ENCODE data around the gene SIGLEC12.

SIGLEC12 gene

DNA sequence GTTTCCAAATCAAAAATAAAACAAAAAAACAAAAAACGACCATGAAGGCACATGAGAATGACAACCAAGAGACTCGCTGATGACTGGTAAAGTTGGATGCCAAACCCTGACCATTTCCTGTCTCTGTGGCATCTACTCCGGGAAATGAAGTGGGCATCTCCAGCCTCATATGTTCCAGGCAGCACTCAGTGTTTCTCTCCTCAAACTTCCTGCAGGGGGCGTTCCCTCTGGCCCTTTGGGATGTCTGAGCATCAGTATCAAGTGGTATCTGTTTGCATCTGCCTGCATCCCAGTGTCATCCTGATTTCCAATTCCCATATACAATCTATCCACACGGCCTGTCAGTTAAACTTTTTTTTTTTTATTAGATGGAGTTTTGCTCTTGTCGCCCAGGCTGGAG is 9.8 kb upstream of the SIGLEC12 start:
- Histone ChIP-seq H3K27me3 (ENCODE audit: control insufficient read depth in 1 of 2, insufficient read depth in 1 of 2, low read length in 2 of 2) (peaks cover 0 to 24% of the 10 kb centered on the region in 2 experiments), H3K14ac (ENCODE audit: low read length in 2 of 2) (no peak overlapping the region), H3K4ac (ENCODE audit: low read depth in 1 of 2, low read length in 2 of 2) (no peak overlapping the region), H2BK120ac (ENCODE audit: low read depth, low read length) (no peak overlapping the region), H4K8ac (ENCODE audit: low read length) (no peak overlapping the region), H2BK5ac (ENCODE audit: low read depth, low read length, poor library complexity, severe bottlenecking) (no peak overlapping the region), H2AK5ac (ENCODE audit: low read length, severe bottlenecking) (no peak overlapping the region), H3K79me1 (replicated peaks; ENCODE audit: low read length, poor library complexity, severe bottlenecking) (no peaks in the 10 kb centered on the region), H3K4me1 (ENCODE audit: control insufficient read depth, insufficient read depth, low read depth, low read length) (no peaks in the 10 kb centered on the region), H3K36me3 (ENCODE audit: control insufficient read depth in 1 of 2, insufficient read depth in 2 of 2, low read depth in 1 of 2, low read length in 2 of 2) (no peaks in the 10 kb centered on the region), H3K27ac (ENCODE audit: low read length, poor library complexity, severe bottlenecking) (no peak overlapping the region), H3K4me2 (ENCODE audit: low read length, poor library complexity, severe bottlenecking) (no peak overlapping the region), H2BK12ac (ENCODE audit: low read length in 2 of 2) (no peak overlapping the region), H3K18ac (ENCODE audit: low read depth in 1 of 2, low read length in 2 of 2) (no peak overlapping the region), H3K23ac (ENCODE audit: low read length in 2 of 2) (no peak overlapping the region), H3K4me3 (ENCODE audit: insufficient read depth in 1 of 2, low read depth in 1 of 2, low read length in 2 of 2) (no peak overlapping the region), H2BK15ac (ENCODE audit: low read depth, poor library complexity, severe bottlenecking) (no peak overlapping the region), H3K9me3 (ENCODE audit: control insufficient read depth, low read length) (no peaks in the 10 kb centered on the region), H2AFZ (ENCODE audit: low read depth, low read length) (no peak overlapping the region), H4K91ac (ENCODE audit: low read length) (no peak overlapping the region), H3K9ac (ENCODE audit: low read length) (no peak overlapping the region)
- DNase-seq = no peak
- 34% methylated on average over 5 of the region's 6 CpGs for WGBS

DNA sequence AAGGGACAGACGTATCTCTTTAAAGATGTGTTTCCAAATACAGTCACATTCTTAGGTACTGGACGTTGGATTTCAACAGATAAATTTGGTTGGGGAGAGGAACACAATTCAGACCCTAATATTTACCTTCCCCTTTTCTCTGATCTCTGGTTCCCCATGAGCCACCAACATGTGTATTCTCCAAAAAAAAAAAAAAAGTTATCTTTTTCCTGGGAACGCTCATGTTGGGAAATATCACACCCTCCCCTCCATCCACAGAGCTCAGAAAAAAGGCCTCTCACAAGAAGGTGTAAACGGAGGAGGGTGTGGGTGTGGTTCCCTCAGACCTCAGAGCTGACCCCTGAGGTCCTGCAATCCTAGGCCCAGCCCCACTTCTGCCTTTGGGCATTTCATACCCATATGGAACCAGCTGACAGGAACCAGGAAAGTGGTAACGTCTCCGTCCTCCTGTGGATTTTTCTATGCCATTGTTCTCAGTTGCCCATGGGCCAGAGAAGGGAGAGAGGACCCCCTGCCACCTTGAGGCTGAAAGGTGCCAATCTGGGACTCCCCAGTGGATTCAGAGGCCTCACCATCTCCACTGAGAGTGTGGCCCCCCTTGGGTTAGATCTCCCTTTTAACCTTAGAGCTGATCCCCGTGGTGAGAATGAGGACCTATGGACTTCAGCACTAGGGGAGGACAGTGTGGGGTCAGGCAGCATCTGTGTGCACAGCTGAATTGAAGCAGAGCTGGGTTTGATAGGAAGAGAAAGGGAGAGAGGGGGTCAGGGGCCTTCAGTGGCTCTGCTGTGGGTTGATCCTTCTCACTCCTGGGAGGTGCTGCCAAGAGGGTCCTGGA is 8.4 kb upstream of the SIGLEC12 start:
- DNase-seq = no peak
- Histone ChIP-seq H3K23ac (ENCODE audit: low read length in 2 of 2) (no peak overlapping the region), H2BK5ac (ENCODE audit: low read depth, low read length, poor library complexity, severe bottlenecking) (no peak overlapping the region), H3K4me2 (ENCODE audit: low read length, poor library complexity, severe bottlenecking) (no peak overlapping the region), H3K4me1 (ENCODE audit: control insufficient read depth, insufficient read depth, low read depth, low read length) (no peaks in the 10 kb centered on the region), H4K91ac (ENCODE audit: low read length) (no peak overlapping the region), H3K79me1 (replicated peaks; ENCODE audit: low read length, poor library complexity, severe bottlenecking) (no peaks in the 10 kb centered on the region), H3K18ac (ENCODE audit: low read depth in 1 of 2, low read length in 2 of 2) (no peak overlapping the region), H4K8ac (ENCODE audit: low read length) (no peak overlapping the region), H2AK5ac (ENCODE audit: low read length, severe bottlenecking) (no peak overlapping the region), H3K14ac (ENCODE audit: low read length in 2 of 2) (no peak overlapping the region), H3K9me3 (ENCODE audit: control insufficient read depth, low read length) (no peaks in the 10 kb centered on the region), H3K4me3 (ENCODE audit: insufficient read depth in 1 of 2, low read depth in 1 of 2, low read length in 2 of 2) (no peak overlapping the region), H3K4ac (ENCODE audit: low read depth in 1 of 2, low read length in 2 of 2) (no peak overlapping the region), H2AFZ (ENCODE audit: low read depth, low read length) (no peak overlapping the region), H2BK120ac (ENCODE audit: low read depth, low read length) (no peak overlapping the region), H3K27me3 (ENCODE audit: control insufficient read depth in 1 of 2, insufficient read depth in 1 of 2, low read length in 2 of 2) (peaks cover 0 to 29% of the 10 kb centered on the region in 2 experiments), H2BK12ac (ENCODE audit: low read length in 2 of 2) (no peak overlapping the region), H3K36me3 (ENCODE audit: control insufficient read depth in 1 of 2, insufficient read depth in 2 of 2, low read depth in 1 of 2, low read length in 2 of 2) (no peaks in the 10 kb centered on the region), H3K9ac (ENCODE audit: low read length) (no peak overlapping the region), H2BK15ac (ENCODE audit: low read depth, poor library complexity, severe bottlenecking) (no peak overlapping the region), H3K27ac (ENCODE audit: low read length, poor library complexity, severe bottlenecking) (no peak overlapping the region)
- 59% methylated on average over 6 of the region's 7 CpGs for WGBS

DNA sequence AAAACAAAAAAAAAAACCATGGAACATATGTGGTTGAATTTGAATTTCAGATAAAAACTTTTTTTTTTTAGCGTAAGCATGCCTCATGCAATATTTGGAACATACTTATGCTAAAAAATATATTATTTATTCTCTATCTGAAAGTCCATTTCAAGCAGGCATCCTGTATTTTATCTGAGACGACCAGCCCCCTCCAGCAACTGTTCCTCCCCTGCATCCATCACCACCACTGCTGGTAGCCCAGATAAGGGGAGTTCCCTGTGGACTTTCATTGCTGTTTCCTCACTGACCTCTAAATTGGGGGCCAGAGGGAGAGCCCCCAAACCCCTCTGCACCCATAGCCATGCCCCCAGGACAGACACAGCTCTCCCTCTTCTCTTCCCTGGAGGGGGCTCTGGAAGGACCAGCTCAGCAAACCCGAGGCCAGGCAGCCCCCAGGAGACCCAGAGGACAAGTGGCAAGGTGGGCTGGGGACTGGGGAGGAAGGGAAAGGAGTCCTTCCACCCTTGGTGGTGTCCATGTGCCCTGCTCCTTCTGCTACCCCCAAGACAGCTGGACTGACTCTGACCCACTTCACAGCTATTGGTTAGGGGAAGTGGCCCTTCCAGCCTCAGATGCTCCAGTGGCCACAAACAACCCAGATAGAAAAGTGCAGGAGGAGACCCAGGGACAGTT is 6.6 kb upstream of the SIGLEC12 start:
- H2BK15ac ChIP-seq (ENCODE audit: low read depth, poor library complexity, severe bottlenecking) = no peak overlapping the region
- no peak overlapping the region for H3K27ac ChIP-seq (ENCODE audit: low read length, poor library complexity, severe bottlenecking)
- no peaks in the 10 kb centered on the region for H3K9me3 ChIP-seq (ENCODE audit: control insufficient read depth, low read length)
- no peak overlapping the region for H2BK120ac ChIP-seq (ENCODE audit: low read depth, low read length)
- H3K79me1 ChIP-seq (replicated peaks; ENCODE audit: low read length, poor library complexity, severe bottlenecking) = no peaks in the 10 kb centered on the region
- no peak overlapping the region for H2BK5ac ChIP-seq (ENCODE audit: low read depth, low read length, poor library complexity, severe bottlenecking)
- no peak overlapping the region for H3K4me2 ChIP-seq (ENCODE audit: low read length, poor library complexity, severe bottlenecking)
- no peak overlapping the region for H3K4me3 ChIP-seq (ENCODE audit: insufficient read depth in 1 of 2, low read depth in 1 of 2, low read length in 2 of 2)
- 27% methylated on average over 1 of the region's 3 CpGs for WGBS
- H3K9ac ChIP-seq (ENCODE audit: low read length) = no peak overlapping the region
- no peak overlapping the region for H2AFZ ChIP-seq (ENCODE audit: low read depth, low read length)
- no peak overlapping the region for H3K18ac ChIP-seq (ENCODE audit: low read depth in 1 of 2, low read length in 2 of 2)
- no peak overlapping the region for H4K8ac ChIP-seq (ENCODE audit: low read length)
- no peaks in the 10 kb centered on the region for H3K36me3 ChIP-seq (ENCODE audit: control insufficient read depth in 1 of 2, insufficient read depth in 2 of 2, low read depth in 1 of 2, low read length in 2 of 2)
- H3K23ac ChIP-seq (ENCODE audit: low read length in 2 of 2) = no peak overlapping the region
- H3K4me1 ChIP-seq (ENCODE audit: control insufficient read depth, insufficient read depth, low read depth, low read length) = no peaks in the 10 kb centered on the region
- no peak overlapping the region for H2BK12ac ChIP-seq (ENCODE audit: low read length in 2 of 2)
- H3K4ac ChIP-seq (ENCODE audit: low read depth in 1 of 2, low read length in 2 of 2) = no peak overlapping the region
- peaks cover 0 to 29% of the 10 kb centered on the region in 2 experiments for H3K27me3 ChIP-seq (ENCODE audit: control insufficient read depth in 1 of 2, insufficient read depth in 1 of 2, low read length in 2 of 2)
- no peak overlapping the region for H4K91ac ChIP-seq (ENCODE audit: low read length)
- no peak overlapping the region for H3K14ac ChIP-seq (ENCODE audit: low read length in 2 of 2)
- DNase-seq = no peak
- no peak overlapping the region for H2AK5ac ChIP-seq (ENCODE audit: low read length, severe bottlenecking)

DNA sequence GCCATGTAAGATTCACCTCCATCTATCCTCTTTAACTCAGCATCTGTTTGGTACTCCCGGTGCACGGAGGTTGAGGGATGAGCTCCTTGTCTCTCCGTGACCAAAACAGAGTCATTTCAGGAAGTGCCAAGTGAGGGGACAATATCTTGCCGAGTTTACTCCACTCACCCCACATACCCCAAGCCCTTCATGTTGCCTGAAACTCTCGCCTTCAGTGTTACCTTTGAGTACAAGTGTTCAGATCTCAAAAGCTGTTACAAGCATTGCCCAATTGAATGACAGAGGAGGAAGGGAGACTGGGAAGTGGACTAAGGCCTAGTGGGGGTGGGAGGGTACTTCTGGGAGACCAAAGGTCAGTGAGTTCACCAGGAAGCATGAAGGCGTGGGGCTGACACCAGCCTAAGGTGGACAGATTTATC is 6.0 kb upstream of the SIGLEC12 start:
- no peak overlapping the region for H3K18ac ChIP-seq (ENCODE audit: low read depth in 1 of 2, low read length in 2 of 2)
- H4K8ac ChIP-seq (ENCODE audit: low read length) = no peak overlapping the region
- no peak overlapping the region for H2BK15ac ChIP-seq (ENCODE audit: low read depth, poor library complexity, severe bottlenecking)
- no peak overlapping the region for H3K9ac ChIP-seq (ENCODE audit: low read length)
- no peak overlapping the region for H3K4ac ChIP-seq (ENCODE audit: low read depth in 1 of 2, low read length in 2 of 2)
- WGBS = 53% methylated on average over 5 of the region's 6 CpGs
- no peak overlapping the region for H3K4me3 ChIP-seq (ENCODE audit: insufficient read depth in 1 of 2, low read depth in 1 of 2, low read length in 2 of 2)
- H3K27ac ChIP-seq (ENCODE audit: low read length, poor library complexity, severe bottlenecking) = no peak overlapping the region
- no peak overlapping the region for H4K91ac ChIP-seq (ENCODE audit: low read length)
- H3K36me3 ChIP-seq (ENCODE audit: control insufficient read depth in 1 of 2, insufficient read depth in 2 of 2, low read depth in 1 of 2, low read length in 2 of 2) = no peaks in the 10 kb centered on the region
- H2BK120ac ChIP-seq (ENCODE audit: low read depth, low read length) = no peak overlapping the region
- DNase-seq = no peak
- H3K9me3 ChIP-seq (ENCODE audit: control insufficient read depth, low read length) = no peaks in the 10 kb centered on the region
- H3K23ac ChIP-seq (ENCODE audit: low read length in 2 of 2) = no peak overlapping the region
- H3K4me2 ChIP-seq (ENCODE audit: low read length, poor library complexity, severe bottlenecking) = no peak overlapping the region
- H3K14ac ChIP-seq (ENCODE audit: low read length in 2 of 2) = no peak overlapping the region
- H3K27me3 ChIP-seq (ENCODE audit: control insufficient read depth in 1 of 2, insufficient read depth in 1 of 2, low read length in 2 of 2) = peaks cover 0 to 26% of the 10 kb centered on the region in 2 experiments
- no peak overlapping the region for H2AFZ ChIP-seq (ENCODE audit: low read depth, low read length)
- no peak overlapping the region for H2BK12ac ChIP-seq (ENCODE audit: low read length in 2 of 2)
- H3K79me1 ChIP-seq (replicated peaks; ENCODE audit: low read length, poor library complexity, severe bottlenecking) = no peaks in the 10 kb centered on the region
- no peak overlapping the region for H2AK5ac ChIP-seq (ENCODE audit: low read length, severe bottlenecking)
- no peaks in the 10 kb centered on the region for H3K4me1 ChIP-seq (ENCODE audit: control insufficient read depth, insufficient read depth, low read depth, low read length)
- H2BK5ac ChIP-seq (ENCODE audit: low read depth, low read length, poor library complexity, severe bottlenecking) = no peak overlapping the region

All from mesenchymal stem cell (in vitro differentiated cells and primary cell).